GM12878 (cell line): Measurements from ENCODE around the gene ELN. TPM values are rescaled to one million over a fixed set of nuclear protein-coding genes. Genes with fewer than 3 reads are reported as not detected.

Experiments used
- ATAC-seq: fragments of 200-7000 bp; cut with Tn5 transposase; 3 replicates; pipeline ENCODE4 v1.9.1; 2020; ENCODE audit warnings: mild to moderate bottlenecking, moderate library complexity
- BruUV-seq: library from RNA; stranded (reverse); fragments of 400-500 nt; replicated peaks from 2 replicates; lab custom pipeline; 2021; lab: Mats Ljungman, UMichigan
- CTCF ChIA-PET: fragments of 300-600 bp; sonication (Branson Sonifier 250); formaldehyde crosslinking; extraction: SDS; loops from one replicate; lab custom pipeline; 2021; ENCODE audit warnings: inconsistent platforms; lab: Yijun Ruan, JAX
- POLR2A ChIA-PET: fragments of 350-600 bp; formaldehyde crosslinking; extraction: SDS; loops from one replicate; lab custom pipeline; 2021; ENCODE audit warnings: inconsistent platforms; lab: Charles Lee
- RAD21 ChIA-PET: fragments of 300-600 bp; sonication (Branson Sonifier 250); formaldehyde crosslinking; loops from one replicate; lab custom pipeline; 2023; ENCODE audit warnings: antibody characterized with exemption; ENCODE audit not compliant: unreplicated experiment; lab: Charles Lee
- SMC1A ChIA-PET: fragments of 300-600 bp; sonication (Branson Sonifier 250); formaldehyde crosslinking; loops from one replicate; lab custom pipeline; 2023; ENCODE audit not compliant: unreplicated experiment, uncharacterized antibody; lab: Charles Lee
- DNase-seq: peaks from one replicate; pipeline ENCODE4 v3.0.0-alpha.2; 2011; ENCODE audit warnings: low read depth, low spot score
- FAIRE-seq: peaks from 3 replicates; lab custom pipeline; 2011; peaks lifted over from hg19 to GRCh38; lab: Jason Lieb, UNC
- H2AFZ ChIP-seq: 2 replicates; pipeline ENCODE4 v1.6.0; 2011; ENCODE audit warnings: low read depth, low read length, control low read depth; ENCODE audit not compliant: control insufficient read depth
- H3K27ac ChIP-seq: 2 replicates; pipeline ENCODE4 v1.5.1; 2011; ENCODE audit warnings: control low read depth; ENCODE audit not compliant: control insufficient read depth, insufficient read depth
- H3K27me3 ChIP-seq, 2 experiments: replicated peaks in 1 of 2; 2 replicates each; pipeline versions ENCODE4 v1.6.0 to v1.6.1; 2011; ENCODE audit warnings: low read length in 1 of 2; ENCODE audit not compliant: control insufficient read depth in 2 of 2, insufficient read depth in 2 of 2
- H3K36me3 ChIP-seq, 2 experiments: 2 replicates each; pipeline ENCODE4 v1.5.1; 2011; ENCODE audit warnings: low read length in 1 of 2; ENCODE audit not compliant: control insufficient read depth in 2 of 2, insufficient read depth in 2 of 2
- H3K4me1 ChIP-seq: 2 replicates; pipeline ENCODE4 v1.6.1; 2011; ENCODE audit warnings: mild to moderate bottlenecking, low read length, moderate library complexity, mixed read lengths; ENCODE audit not compliant: control insufficient read depth, insufficient read depth
- H3K4me2 ChIP-seq: 2 replicates; pipeline ENCODE4 v1.6.0; 2011; ENCODE audit warnings: control low read depth; ENCODE audit not compliant: control insufficient read depth, insufficient read depth
- H3K4me3 ChIP-seq: fragments of 200-600 bp; sonication (generic); 2 replicates; pipeline ENCODE4 v1.5.1; 2016
- H3K79me2 ChIP-seq: 2 replicates; pipeline ENCODE4 v1.6.0; 2011; ENCODE audit warnings: low read length; ENCODE audit not compliant: control insufficient read depth, insufficient read depth
- H3K9ac ChIP-seq: 2 replicates; pipeline ENCODE4 v1.8.0; 2011; ENCODE audit warnings: low read length, control low read depth, mixed read lengths; ENCODE audit not compliant: control insufficient read depth, insufficient read depth
- H3K9me3 ChIP-seq: replicated peaks from 3 replicates; pipeline ENCODE4 v1.5.1; 2011; ENCODE audit warnings: mild to moderate bottlenecking, low read length; ENCODE audit not compliant: control insufficient read depth, insufficient read depth
- H4K20me1 ChIP-seq: 2 replicates; pipeline ENCODE4 v1.6.0; 2011; ENCODE audit not compliant: control insufficient read depth, insufficient read depth
- ASH2L ChIP-seq: fragments of 300-600, 200-600 bp; sonication (generic); IDR thresholded peaks from 2 replicates; pipeline ENCODE4 v1.6.1; 2017; ENCODE audit warnings: low read depth, mild to moderate bottlenecking, borderline replicate concordance
- ATF7 ChIP-seq: fragments of 450-650 bp; IDR thresholded peaks from 2 replicates; pipeline ENCODE4 v1.6.1; 2016; ENCODE audit warnings: low read depth, mild to moderate bottlenecking
- EED ChIP-seq: sonication (generic); IDR thresholded peaks from 2 replicates; pipeline ENCODE4 v1.6.1; 2016; ENCODE audit warnings: antibody characterized with exemption, low read depth
- EZH2 ChIP-seq: IDR thresholded peaks from 2 replicates; pipeline ENCODE4 v1.6.1; 2012; ENCODE audit warnings: low read depth, mild to moderate bottlenecking, control low read depth, inconsistent platforms, low read length, borderline replicate concordance; ENCODE audit not compliant: control insufficient read depth
- NFXL1 ChIP-seq: fragments of 450-650 bp; IDR thresholded peaks from 2 replicates; pipeline ENCODE4 v1.6.1; 2017; ENCODE audit warnings: antibody characterized with exemption, mild to moderate bottlenecking, borderline replicate concordance
- PAX5 ChIP-seq: IDR thresholded peaks from 2 replicates; pipeline ENCODE4 v1.6.1; 2011; ENCODE audit warnings: low read depth, low read length, borderline replicate concordance
- TBL1XR1 ChIP-seq: IDR thresholded peaks from 2 replicates; pipeline ENCODE4 v1.6.1; 2012; ENCODE audit warnings: low read depth, low read length, improper control_type of control experiment
- ZNF207 ChIP-seq: fragments of 450-650 bp; IDR thresholded peaks from 2 replicates; pipeline ENCODE4 v1.6.1; 2014; ENCODE audit warnings: antibody characterized with exemption, mild to moderate bottlenecking, borderline replicate concordance
- WGBS: methylation state at CpG from one replicate; pipeline ENCODE4 v1.1.6; 2016; ENCODE audit warnings: low lambda C conversion rate; ENCODE audit not compliant: insufficient replicate concordance, insufficient coverage; ENCODE audit errors: missing lambda C conversion rate; 5-methylcytosine and 5-hydroxymethylcytosine counted together
- in situ Hi-C: fragments of 300-500 bp; cut with MboI; formaldehyde crosslinking; loops from 9 replicates; pipeline ENCODE4 v1.14.3; 2018; ENCODE audit warnings: mixed read lengths
- intact Hi-C: fragments of 100-400 bp; cut with micrococcal nuclease; formaldehyde crosslinking; loops from one replicate; pipeline ENCODE4 v1.14.2; 2022; ENCODE audit not compliant: unreplicated experiment
- polyA plus RNA-seq, 11 experiments: library from polyadenylated mRNA; depleted of rRNA in 4 of 11; unstranded in 6 of 11; stranded (reverse) in 5 of 11; fragments of >200 nt; fragmentation: Nextera tagmentation in 4 of 11; fragmentation: Illumina TruSeq in 1 of 11; extraction: Ambion mirVana in 4 of 11; extraction: Trizol in 1 of 11; gene quantifications; 1 replicate in 1 of 11; 2 replicates in 10 of 11; pipeline versions ENCODE4 v1.2.1 to v1.2.3, GENCODE V29; 2011 to 2016; ENCODE audit warnings: inconsistent platforms in 2 of 11, missing spikeins in 2 of 11, low read depth in 1 of 11
- total RNA-seq, 4 experiments: library from RNA; depleted of rRNA in 3 of 4; stranded (reverse); fragments of >200 nt in 3 of 4; fragmentation: Illumina TruSeq in 1 of 4; extraction: Trizol in 1 of 4; gene quantifications; 2 replicates each; pipeline versions ENCODE4 v1.2.1 to v1.2.3, GENCODE V29; 2013 to 2021
- TF ChIP-seq, protein P1 (sequence below): fragments of 450-650 bp; IDR thresholded peaks from 2 replicates; pipeline ENCODE4 v1.6.1; 2016; ENCODE audit warnings: mild to moderate bottlenecking
- TF ChIP-seq, protein P2 (sequence below): fragments of 150-350 bp; IDR thresholded peaks from 2 replicates; pipeline ENCODE4 v1.6.1; 2014; ENCODE audit warnings: mild to moderate bottlenecking, low read depth, low read length

Gene ELN
- total and polyA plus RNA-seq, 10 of the 15 experiments (the other 5 are each of a cell fraction or from before 2014, with no cell fraction given), result 0.08 to 0.27 (median 0.23) TPM; not detected in 7

DNA sequence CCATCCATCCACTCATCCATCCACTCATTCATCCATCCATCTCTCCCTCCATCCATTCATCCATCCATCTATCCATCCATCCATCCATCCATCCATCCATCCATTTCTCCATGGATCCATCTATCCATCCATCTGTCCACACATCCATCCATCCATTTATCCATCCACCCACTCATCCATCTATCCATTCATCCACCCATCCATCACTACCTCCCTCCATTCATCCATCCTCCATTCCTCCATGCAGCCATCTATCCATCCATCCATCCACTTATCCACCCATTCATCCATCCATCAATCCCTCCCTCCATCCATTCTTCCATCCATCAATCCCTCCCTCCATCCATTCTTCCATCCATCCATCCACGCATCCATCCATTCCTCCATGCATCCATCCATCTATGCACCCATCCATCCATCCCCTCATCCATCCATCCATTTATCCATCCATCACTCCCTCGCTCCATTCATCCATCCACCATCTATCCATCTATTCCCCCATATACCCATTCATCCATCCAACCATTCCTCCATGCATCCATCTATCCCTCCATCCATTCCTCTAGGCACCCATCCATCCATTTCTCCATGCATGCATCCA lies 21.1 kb downstream of the ELN start:
- no TSS peak for BruUV-seq
- Histone ChIP-seq H3K4me2 (no peak overlapping the region), H4K20me1 (no peaks in the 10 kb centered on the region), H2AFZ (no peak overlapping the region), H3K36me3 (no peaks in the 10 kb centered on the region), H3K79me2 (no peaks in the 10 kb centered on the region), H3K9ac (no peak overlapping the region), H3K27me3 (no peaks in the 10 kb centered on the region), H3K4me1 (no peaks in the 10 kb centered on the region), H3K27ac (no peak overlapping the region), H3K9me3 (no peaks in the 10 kb centered on the region), H3K4me3 (no peak overlapping the region)
- ATAC-seq (no peak), FAIRE-seq (no peak), DNase-seq (no peak)
- intact Hi-C loops, result no loop called here
- RAD21 ChIA-PET, result no interaction called here
- in situ Hi-C loops, result no loop called here
- CTCF ChIA-PET, result no interaction called here
- TF ChIP-seq ZNF207, result no peak
- TF ChIP-seq EZH2, result no peak
- TF ChIP-seq ASH2L, result no peak
- TF ChIP-seq, protein P1, sequence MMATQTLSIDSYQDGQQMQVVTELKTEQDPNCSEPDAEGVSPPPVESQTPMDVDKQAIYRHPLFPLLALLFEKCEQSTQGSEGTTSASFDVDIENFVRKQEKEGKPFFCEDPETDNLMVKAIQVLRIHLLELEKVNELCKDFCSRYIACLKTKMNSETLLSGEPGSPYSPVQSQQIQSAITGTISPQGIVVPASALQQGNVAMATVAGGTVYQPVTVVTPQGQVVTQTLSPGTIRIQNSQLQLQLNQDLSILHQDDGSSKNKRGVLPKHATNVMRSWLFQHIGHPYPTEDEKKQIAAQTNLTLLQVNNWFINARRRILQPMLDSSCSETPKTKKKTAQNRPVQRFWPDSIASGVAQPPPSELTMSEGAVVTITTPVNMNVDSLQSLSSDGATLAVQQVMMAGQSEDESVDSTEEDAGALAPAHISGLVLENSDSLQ, result no peak
- no peak for TF ChIP-seq ATF7
- no peak for TF ChIP-seq EED
- no peak for TF ChIP-seq PAX5
- TF ChIP-seq NFXL1, result no peak
- TF ChIP-seq TBL1XR1, result no peak
- TF ChIP-seq, protein P2, sequence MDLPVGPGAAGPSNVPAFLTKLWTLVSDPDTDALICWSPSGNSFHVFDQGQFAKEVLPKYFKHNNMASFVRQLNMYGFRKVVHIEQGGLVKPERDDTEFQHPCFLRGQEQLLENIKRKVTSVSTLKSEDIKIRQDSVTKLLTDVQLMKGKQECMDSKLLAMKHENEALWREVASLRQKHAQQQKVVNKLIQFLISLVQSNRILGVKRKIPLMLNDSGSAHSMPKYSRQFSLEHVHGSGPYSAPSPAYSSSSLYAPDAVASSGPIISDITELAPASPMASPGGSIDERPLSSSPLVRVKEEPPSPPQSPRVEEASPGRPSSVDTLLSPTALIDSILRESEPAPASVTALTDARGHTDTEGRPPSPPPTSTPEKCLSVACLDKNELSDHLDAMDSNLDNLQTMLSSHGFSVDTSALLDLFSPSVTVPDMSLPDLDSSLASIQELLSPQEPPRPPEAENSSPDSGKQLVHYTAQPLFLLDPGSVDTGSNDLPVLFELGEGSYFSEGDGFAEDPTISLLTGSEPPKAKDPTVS, result no peak
- 41% methylated on average over 2 of the region's 2 CpGs for whole genome bisulfite sequencing
- POLR2A ChIA-PET, result no interaction called here
- SMC1A ChIA-PET, result no interaction called here
